HG03097 (cell line): ENCODE data around the gene ZNF521.

Source experiments
- ATAC-seq: cut with Tn5 transposase; IDR thresholded peaks from one replicate; pipeline ENCODE4 v1.9.1; 2021; ENCODE audit not compliant: unreplicated experiment, low FRiP score

ZNF521 gene

DNA sequence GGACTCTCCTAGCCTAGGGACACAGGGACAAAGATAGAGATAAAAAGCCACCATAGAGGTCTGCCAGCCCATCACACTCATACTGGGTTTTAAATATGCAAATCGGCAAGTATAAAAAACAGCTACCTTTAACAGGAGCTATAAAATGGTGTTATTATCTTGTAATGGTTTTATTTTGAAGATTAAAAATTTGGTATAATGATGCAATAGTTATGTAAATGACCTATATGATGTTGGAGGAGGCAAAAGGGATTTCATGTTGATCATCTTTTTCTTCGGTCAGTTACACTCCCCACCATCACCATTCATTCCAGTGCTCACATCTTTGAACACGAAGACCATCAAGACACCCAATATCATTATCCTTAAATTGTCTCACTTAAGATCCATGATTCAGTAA lies 11.2 kb downstream of the ZNF521 start:
- no peak for ATAC-seq

GRCh38 chr18:25335676-25336075 lies 16.3 kb downstream of the ZNF521 start:
- no peak for ATAC-seq

GRCh38 chr18:25335062-25335461 lies 16.9 kb downstream of the ZNF521 start:
- ATAC-seq = no peak

DNA sequence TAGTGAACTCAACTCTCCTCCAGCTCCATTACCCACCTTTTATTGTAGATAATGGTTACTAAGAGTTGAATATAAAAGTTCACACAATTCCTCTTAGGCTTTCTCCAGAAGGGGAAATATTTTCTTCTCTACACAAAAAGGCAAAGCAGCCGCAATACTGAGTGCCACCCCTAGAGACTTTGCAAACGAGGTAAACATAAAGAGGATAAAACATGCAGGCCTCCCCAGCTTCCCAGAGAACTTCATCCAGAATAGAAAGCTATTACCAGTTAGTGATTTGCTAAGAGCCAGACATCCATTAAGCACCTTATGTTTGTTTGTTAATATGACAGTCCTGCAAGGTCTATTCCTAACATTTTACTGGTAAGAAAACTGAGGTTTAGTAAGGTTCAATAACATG lies 17.4 kb downstream of the ZNF521 start:
- no peak for ATAC-seq

DNA sequence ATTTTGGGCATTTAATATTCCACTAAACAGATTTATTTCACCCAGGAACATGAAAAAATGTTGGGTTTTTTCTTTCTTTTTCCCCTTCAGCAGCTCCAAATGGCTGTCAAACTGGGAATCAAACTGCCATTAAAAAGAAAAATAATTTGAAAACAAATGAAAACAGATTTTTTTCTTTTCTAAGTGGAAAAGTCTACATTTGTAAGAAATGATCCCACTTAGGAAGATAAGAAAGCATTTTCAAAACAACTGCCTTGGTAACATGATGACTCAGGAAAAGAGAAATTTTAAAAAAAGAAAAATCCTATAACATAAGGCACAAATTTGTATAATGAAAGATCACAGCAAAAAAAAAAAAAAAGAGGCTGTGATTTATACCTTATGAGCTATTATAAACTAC lies 20.0 kb downstream of the ZNF521 start:
- ATAC-seq = no peak

DNA sequence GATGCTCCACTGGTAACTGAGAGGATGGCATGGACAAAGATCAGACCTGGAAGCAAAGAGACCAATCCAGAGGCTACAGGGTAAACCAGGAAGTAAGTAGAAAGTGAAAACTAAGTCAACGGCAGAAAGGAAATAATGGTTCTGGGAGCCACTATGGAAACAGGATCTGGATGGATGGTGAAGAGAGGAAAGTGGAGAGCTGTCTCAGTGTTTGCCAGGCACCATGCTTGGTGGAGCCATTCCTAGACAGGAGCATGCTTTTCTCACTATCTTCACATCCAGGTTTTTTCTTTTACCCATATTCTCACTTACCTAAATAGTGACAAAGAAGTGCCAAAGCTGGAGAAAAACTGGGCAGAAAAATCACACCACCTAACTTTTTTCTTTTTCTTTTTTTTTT lies 22.2 kb downstream of the ZNF521 start:
- ATAC-seq = no peak

GRCh38 chr18:25327584-25327983 lies 24.4 kb downstream of the ZNF521 start:
- ATAC-seq = no peak

DNA sequence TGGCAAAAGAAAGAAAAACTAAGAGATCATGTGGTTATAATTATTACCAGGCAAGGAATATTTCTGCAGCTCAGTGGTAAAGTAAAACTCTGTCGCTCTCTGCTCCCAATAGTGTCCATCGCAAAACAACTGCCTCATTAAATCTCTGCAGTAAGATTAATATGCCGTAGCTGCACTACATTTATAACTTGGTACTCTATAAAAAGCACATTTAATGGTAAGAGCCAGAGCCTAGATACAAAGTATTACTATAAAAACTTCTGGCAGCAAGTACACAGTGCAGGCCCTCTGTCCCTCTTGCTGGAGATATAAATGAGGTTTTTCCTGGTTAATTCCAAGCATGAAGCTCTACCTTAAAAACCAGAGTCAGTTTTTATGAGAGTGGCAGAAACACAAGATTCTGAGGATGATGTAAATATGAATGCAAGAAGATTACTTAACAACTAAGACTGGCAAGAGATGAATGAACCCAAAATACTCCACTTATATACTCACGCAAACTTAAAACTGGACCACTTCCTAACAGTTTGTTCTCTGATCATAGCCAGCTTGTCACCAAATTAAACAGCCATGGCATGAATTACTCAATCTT lies 25.5 kb downstream of the ZNF521 start:
- no peak for ATAC-seq

DNA sequence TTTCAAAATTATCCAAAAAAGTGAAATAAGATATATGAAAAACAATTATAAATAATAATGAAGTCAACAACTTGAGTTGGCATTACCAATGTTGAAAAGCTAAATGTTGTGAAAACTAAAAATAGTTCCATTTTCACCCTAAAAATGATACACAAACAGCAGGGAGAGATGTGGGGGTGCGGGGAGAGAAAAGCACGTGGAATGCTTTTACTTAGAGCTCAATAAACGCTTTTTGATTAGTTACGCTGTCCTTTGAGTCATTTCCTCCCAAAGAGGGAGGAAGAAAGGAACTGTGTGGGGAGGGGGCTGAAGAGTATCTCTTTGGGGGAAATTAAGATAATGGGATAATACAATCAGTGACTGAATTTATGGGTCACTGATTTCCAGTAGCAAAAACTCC lies 29.2 kb downstream of the ZNF521 start:
- ATAC-seq = no peak

GRCh38 chr18:25316381-25317018 lies 35.5 kb downstream of the ZNF521 start:
- no peak for ATAC-seq

DNA sequence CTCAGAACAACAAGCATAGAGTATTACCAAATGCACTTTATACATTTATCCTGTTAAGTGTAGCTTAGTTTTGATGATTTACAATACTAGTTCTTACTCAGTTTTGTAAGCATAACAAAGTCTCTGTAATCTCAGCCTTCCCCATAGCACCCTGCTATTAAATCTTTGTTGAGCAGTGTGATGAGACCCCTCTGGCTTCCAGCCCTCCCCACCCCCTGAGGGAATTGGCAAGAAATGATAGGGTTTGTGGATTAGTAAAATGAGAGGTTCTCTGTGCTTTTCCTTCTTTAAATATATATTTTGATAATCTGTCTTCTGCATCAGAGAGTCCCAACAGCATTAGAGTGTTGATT lies 37.2 kb downstream of the ZNF521 start:
- ATAC-seq = no peak

DNA sequence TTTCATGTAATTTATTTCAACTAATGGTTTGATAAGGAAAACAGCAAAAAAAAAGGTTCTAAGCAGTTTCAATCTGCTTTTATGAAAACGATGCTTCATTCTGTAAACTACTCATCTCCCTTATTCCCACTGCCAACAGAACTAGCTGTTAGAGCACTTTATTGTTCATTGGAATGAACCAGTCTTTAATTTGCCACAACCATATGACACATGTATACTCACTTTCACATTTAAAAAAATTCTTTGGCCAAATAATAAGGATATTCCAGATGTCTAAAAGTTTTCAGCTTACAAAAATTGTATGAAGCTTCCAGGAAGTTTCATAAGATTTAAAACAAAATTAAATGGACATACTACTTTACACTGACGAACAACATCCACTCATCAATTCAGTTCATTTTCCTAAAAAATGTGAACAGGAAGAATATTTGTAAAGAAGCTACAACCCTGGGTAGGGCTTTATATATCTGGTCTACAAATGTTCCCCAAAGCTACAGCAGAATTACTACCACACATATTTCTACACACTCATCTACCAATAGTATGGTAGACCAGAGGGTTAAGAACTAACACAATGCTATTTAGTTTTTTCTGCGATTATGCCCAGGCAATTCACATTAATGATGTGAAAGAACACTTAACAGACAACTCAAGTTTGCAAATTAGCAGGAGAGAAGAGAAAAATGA lies 37.7 kb downstream of the ZNF521 start:
- no peak for ATAC-seq

- no peak for ATAC-seq
Observed at GRCh38 chr18:25313268-25313667, 38.7 kb downstream of the ZNF521 start.

GRCh38 chr18:25310045-25310444 lies 41.9 kb downstream of the ZNF521 start:
- ATAC-seq = no peak

DNA sequence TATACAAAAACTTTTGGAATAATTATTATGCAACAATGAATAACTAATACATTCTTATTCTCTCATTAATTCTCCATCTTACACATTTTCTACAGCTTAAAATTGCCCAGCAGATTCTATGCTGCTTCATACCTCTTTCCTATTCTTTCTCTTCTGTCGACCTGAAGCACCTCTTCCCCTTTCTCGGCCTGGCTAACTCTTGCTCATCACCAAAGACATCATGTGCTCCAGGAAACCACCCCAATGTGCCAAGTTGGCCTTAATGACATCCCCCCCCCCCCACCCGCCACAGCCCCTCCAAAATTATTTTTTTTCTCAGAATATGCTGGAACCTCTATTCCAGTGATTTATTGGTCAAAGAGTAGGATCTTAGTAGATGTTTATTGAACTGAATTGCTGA lies 43.6 kb downstream of the ZNF521 start:
- no peak for ATAC-seq

- no peak for ATAC-seq
Observed at GRCh38 chr18:25307192-25307591, 44.8 kb downstream of the ZNF521 start.

GRCh38 chr18:25306671-25307070 lies 45.3 kb downstream of the ZNF521 start:
- no peak for ATAC-seq

DNA sequence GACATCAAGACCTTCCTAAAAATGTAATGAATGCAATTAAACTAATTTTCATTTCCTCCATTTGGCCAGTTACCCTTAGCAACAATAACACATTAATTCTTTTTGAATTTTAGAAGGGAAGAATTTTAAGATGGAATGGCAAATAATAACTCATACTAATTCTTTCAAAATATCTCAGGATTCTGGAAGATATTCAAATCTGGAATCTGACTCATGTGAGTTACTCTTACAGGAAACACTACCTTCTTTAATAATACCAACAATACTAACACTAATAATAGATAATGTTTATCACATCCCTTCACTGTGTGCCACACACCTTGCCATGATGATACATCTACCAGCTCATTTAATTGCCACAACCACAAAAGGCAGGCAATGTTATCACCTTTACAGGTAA lies 46.4 kb downstream of the ZNF521 start:
- ATAC-seq = no peak

DNA sequence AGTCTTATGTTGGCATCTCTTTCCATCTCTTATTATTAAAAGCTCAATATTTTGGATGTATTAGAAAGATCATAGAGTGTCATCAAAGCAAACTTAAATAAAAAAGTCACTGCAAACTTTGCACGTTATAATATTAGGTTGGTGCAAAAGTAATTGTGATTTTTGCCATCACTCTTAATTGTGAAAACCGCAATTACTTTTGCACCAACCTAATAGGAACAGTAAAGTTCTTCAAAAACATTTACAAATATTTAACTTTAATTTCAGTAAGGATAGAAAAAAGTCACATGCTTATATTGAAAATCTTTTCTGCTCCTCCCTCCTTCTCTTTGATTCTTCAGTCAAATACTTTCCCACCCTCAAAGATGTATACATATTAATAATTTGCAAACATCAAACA lies 51.5 kb downstream of the ZNF521 start:
- no peak for ATAC-seq

DNA sequence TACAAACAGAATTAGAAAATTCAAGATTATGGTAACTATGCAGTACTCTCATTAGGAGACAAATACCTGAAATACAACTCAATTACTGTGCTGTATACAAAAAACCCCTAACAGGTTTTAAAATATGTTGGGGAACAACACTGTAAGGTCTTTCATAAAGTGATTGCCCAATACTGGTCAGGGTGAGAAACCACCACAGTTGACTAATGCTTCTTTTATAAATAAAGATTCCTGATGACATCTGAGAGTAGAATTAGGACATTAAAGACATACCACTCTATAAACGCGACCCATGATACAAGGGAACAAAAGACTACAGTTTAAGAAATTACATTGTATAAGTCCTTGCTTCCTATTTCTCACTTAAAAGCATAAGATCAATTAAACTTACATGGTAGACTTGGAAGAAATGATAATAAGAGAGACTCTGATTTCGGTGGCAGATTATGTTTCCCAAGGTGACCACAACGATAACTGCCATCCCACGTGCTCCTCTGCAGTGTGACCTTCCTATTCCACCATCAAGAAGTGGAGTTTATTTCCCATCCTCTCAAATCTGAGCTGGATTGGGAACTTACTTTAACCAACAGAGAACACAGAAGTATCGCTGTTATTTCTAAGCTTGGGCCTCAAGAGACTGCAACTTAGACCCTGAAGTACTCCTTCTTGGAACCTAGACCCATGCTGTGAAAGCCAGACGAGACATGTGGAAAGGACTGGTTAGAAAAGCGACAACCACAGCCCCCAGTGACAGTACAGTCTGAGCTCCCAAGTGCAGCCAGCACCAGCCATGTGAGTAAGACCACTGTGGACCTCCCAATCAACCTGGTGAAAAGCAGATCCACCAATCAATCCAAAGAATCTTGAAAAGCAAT lies 52.3 kb downstream of the ZNF521 start:
- ATAC-seq = no peak

GRCh38 chr18:25298853-25299274 lies 53.1 kb downstream of the ZNF521 start:
- no peak for ATAC-seq
